ENCODE results near the gene SLC39A13.

DNA sequence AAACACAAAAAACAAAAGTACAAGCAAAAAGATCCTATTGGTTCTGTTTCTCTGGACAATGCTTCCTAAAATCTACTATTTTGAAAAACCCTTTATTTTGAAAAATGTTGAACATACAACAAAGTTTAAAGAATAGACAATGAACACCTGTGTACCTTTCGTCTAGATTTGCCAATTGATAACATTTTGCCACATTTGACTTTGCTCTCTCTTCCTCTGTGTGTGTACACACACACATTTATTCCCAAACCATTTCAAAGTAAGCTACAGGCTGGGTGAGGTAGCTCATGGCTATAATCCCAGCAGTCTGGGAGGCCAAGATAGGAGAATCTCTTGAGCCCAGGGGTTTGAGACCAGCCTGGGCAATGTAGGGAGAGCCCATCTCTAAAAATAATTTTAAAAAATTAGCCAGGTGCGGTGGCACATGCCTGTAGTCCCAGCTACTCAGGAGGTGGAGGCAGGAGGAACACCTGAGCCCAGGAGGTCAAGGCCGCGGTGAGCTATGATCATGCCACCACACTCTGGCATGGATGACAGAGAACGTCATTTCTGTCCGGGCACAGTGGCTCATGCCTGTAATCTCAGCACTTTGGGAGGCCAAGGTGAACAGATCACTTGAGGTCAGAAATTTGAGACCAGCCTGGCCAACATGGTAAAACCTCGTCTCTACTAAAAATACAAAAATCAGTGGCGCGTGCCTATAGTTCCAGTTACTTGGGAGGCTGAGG, 23.1 kb downstream of the SLC39A13 start:
- TF ChIP-seq CTCF (conservative IDR thresholded peaks at IDR 0.05 in 1 of 2, IDR thresholded peaks at IDR 0.05 in 1 of 2; ENCODE audit: low read depth in 1 of 2, low read length in 2 of 2) = no peak
- no peak for TF ChIP-seq EZH2 (IDR thresholded peaks at IDR 0.05; ENCODE audit: low read length, missing control alignments)

Measured in fibroblast of lung (primary cell).